ENCODE measurements around the gene CLEC2A. TPM values are rescaled to one million over a fixed set of nuclear protein-coding genes. Genes with fewer than 3 reads are reported as not detected.

Gene CLEC2A
- polyA plus RNA-seq, 3 donors, result not detected

- Histone ChIP-seq H3K27ac (ENCODE audit: low read depth in 1 of 2, low read length in 2 of 2) (peak overlapping the region; percentile 56 to 86), H3K27me3 (ENCODE audit: control insufficient read depth in 2 of 2, insufficient read depth in 2 of 2, low read length in 2 of 2) (no peaks in the 10 kb centered on the region), H3K79me2 (ENCODE audit: insufficient read depth, low read length) (peaks cover 22% of the 10 kb centered on the region), H3K9me3 (replicated peaks in 1 of 2; ENCODE audit: control insufficient read depth in 1 of 2, insufficient read depth in 1 of 2, low read length in 2 of 2) (no peaks in the 10 kb centered on the region), H3K4me3 (replicated peaks in 1 of 3; ENCODE audit: low read depth in 2 of 3, low read length in 3 of 3) (peak overlapping the region in 1 of 3 experiments; percentile 52), H4K20me1 (ENCODE audit: insufficient read depth, low read length) (no peaks in the 10 kb centered on the region), H2AFZ (ENCODE audit: insufficient read depth, low read depth, low read length, poor library complexity, severe bottlenecking) (peak overlapping the region; percentile 48), H3K9ac (ENCODE audit: insufficient read depth, low read length, poor library complexity, severe bottlenecking) (no peak overlapping the region), H3K4me2 (replicated peaks; ENCODE audit: extremely low read depth, low read length, poor library complexity, severe bottlenecking) (peak overlapping the region; percentile 55), H3K4me1 (ENCODE audit: control insufficient read depth in 1 of 2, insufficient read depth in 2 of 2, low read length in 2 of 2) (peaks cover 49 to 74% of the 10 kb centered on the region in 2 donors), H3K36me3 (replicated peaks in 1 of 2; ENCODE audit: control insufficient read depth in 1 of 2, insufficient read depth in 2 of 2, low read length in 2 of 2) (no peaks in the 10 kb centered on the region)
- intact Hi-C loops (cut with micrococcal nuclease), result loop anchor here in 1 of 2 donors (2.0 kb wide), 1 partner anchor 14 kb away; no protein-coding TSS in a partner anchor
- Mint-ChIP-seq H3K27ac (peak overlapping the region; percentile 84 to 94 (median 92)), H3K36me3 (peaks cover 0 to under 1% of the 10 kb centered on the region in 2 donors), H3K4me3 (no peak overlapping the region), H3K4me1 (peaks cover 55% of the 10 kb centered on the region), H3K9me3 (no peaks in the 10 kb centered on the region), H3K27me3 (ENCODE audit: low read depth in 3 of 3) (no peaks in the 10 kb centered on the region)
- no peak for DNase-seq
- TF ChIP-seq, protein P1, sequence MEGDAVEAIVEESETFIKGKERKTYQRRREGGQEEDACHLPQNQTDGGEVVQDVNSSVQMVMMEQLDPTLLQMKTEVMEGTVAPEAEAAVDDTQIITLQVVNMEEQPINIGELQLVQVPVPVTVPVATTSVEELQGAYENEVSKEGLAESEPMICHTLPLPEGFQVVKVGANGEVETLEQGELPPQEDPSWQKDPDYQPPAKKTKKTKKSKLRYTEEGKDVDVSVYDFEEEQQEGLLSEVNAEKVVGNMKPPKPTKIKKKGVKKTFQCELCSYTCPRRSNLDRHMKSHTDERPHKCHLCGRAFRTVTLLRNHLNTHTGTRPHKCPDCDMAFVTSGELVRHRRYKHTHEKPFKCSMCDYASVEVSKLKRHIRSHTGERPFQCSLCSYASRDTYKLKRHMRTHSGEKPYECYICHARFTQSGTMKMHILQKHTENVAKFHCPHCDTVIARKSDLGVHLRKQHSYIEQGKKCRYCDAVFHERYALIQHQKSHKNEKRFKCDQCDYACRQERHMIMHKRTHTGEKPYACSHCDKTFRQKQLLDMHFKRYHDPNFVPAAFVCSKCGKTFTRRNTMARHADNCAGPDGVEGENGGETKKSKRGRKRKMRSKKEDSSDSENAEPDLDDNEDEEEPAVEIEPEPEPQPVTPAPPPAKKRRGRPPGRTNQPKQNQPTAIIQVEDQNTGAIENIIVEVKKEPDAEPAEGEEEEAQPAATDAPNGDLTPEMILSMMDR (IDR thresholded peaks at IDR 0.05), result no peak
- WGBS (ENCODE audit: insufficient coverage), result no CpG with 5 or more reads among the region's 3 CpGs
Observed at GRCh38 chr12:9961106-9961505, 28.9 kb upstream of the CLEC2A start.

GRCh38 chr12:9960590-9960989 lies 28.4 kb upstream of the CLEC2A start:
- no peaks in the 10 kb centered on the region for H3K9me3 Mint-ChIP-seq
- H3K27ac ChIP-seq (ENCODE audit: low read depth in 1 of 2, low read length in 2 of 2), result peak overlapping the region; percentile 56 to 86
- H3K27me3 ChIP-seq (ENCODE audit: control insufficient read depth in 2 of 2, insufficient read depth in 2 of 2, low read length in 2 of 2), result no peaks in the 10 kb centered on the region
- peak overlapping the region; percentile 55 for H3K4me2 ChIP-seq (replicated peaks; ENCODE audit: extremely low read depth, low read length, poor library complexity, severe bottlenecking)
- no peaks in the 10 kb centered on the region for H3K36me3 ChIP-seq (replicated peaks in 1 of 2; ENCODE audit: control insufficient read depth in 1 of 2, insufficient read depth in 2 of 2, low read length in 2 of 2)
- peaks cover 49 to 79% of the 10 kb centered on the region in 2 donors for H3K4me1 ChIP-seq (ENCODE audit: control insufficient read depth in 1 of 2, insufficient read depth in 2 of 2, low read length in 2 of 2)
- no peaks in the 10 kb centered on the region for H4K20me1 ChIP-seq (ENCODE audit: insufficient read depth, low read length)
- peak overlapping the region; percentile 18 for H3K9ac ChIP-seq (ENCODE audit: insufficient read depth, low read length, poor library complexity, severe bottlenecking)
- H2AFZ ChIP-seq (ENCODE audit: insufficient read depth, low read depth, low read length, poor library complexity, severe bottlenecking), result peak overlapping the region; percentile 48
- no peaks in the 10 kb centered on the region for H3K9me3 ChIP-seq (replicated peaks in 1 of 2; ENCODE audit: control insufficient read depth in 1 of 2, insufficient read depth in 1 of 2, low read length in 2 of 2)
- H3K27ac Mint-ChIP-seq, result peak overlapping the region; percentile 84 to 94 (median 92)
- peaks cover 17% of the 10 kb centered on the region for H3K79me2 ChIP-seq (ENCODE audit: insufficient read depth, low read length)
- WGBS (ENCODE audit: insufficient coverage), result 0% methylated on average over 1 of the region's 5 CpGs
- no peaks in the 10 kb centered on the region for H3K27me3 Mint-ChIP-seq (ENCODE audit: low read depth in 3 of 3)
- peak overlapping the region in 2 of 3 experiments; percentile 22 to 52 for H3K4me3 ChIP-seq (replicated peaks in 1 of 3; ENCODE audit: low read depth in 2 of 3, low read length in 3 of 3)
- H3K36me3 Mint-ChIP-seq, result no peaks in the 10 kb centered on the region
- H3K4me3 Mint-ChIP-seq, result peak overlapping the region; percentile 32 to 67
- intact Hi-C loops (cut with micrococcal nuclease), result loop anchor here in 1 of 2 donors (2.0 kb wide), 1 partner anchor 14 kb away; no protein-coding TSS in a partner anchor
- H3K4me1 Mint-ChIP-seq, result peaks cover 60% of the 10 kb centered on the region
- DNase-seq, result peak in 2 of 3 donors; percentile 33 to 57
- TF ChIP-seq, protein P1 (IDR thresholded peaks at IDR 0.05), result no peak
